Kidney epithelial cell (primary cell): ENCODE data around the gene MAPKAP1. TPM values are rescaled to one million over a fixed set of nuclear protein-coding genes. Genes with fewer than 3 reads are reported as not detected.
A peak's percentile ranks its signal among the peaks of the same experiment; 100 is the strongest.

ENCODE experiments used
- DNase-seq: peaks from one replicate; pipeline ENCODE4 v3.0.0-alpha.2; 2010; ENCODE audit warnings: low read depth
- H3K27me3 ChIP-seq: 2 replicates; pipeline ENCODE4 v1.6.0; 2011; ENCODE audit warnings: low read length; ENCODE audit not compliant: control insufficient read depth, insufficient read depth
- H3K36me3 ChIP-seq: 2 replicates; pipeline ENCODE4 v1.5.1; 2011; ENCODE audit warnings: low read length; ENCODE audit not compliant: control insufficient read depth, insufficient read depth
- H3K4me3 ChIP-seq: 2 replicates; pipeline ENCODE4 v1.5.1; 2011; ENCODE audit warnings: low read depth, mild to moderate bottlenecking, control low read depth, low read length
- CTCF ChIP-seq: IDR thresholded peaks from 2 replicates; pipeline ENCODE4 v1.5.1; 2011; ENCODE audit warnings: mild to moderate bottlenecking, moderate library complexity, low read length, control low read depth, inconsistent platforms; ENCODE audit not compliant: insufficient read depth, poor library complexity, severe bottlenecking
- total RNA-seq: library from RNA; depleted of rRNA; stranded (reverse); fragments of >200 nt; gene quantifications from 2 replicates; pipeline ENCODE4 v1.2.3, GENCODE V29; 2015

The MAPKAP1 gene
- total RNA-seq, 1 donor from 2014 or later = 101 TPM

DNA sequence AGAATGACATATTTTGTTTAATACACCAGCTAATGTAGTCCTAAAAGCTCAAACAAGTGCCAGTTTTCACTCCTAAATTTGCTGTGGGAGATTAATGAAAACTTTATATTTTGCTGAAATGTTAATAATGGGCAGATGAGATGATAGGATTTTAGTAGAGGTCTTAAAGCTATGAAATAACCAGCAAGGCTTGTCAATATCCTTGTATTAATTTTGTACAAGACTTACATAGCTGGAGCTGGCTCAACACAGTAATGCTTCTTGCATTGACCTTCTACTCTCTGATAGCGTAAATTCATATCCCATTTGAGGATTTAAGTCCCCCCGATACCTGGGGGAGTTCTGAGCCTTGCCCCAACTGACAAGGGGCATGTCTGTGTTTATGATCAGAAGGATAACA, 219.2 kb downstream of the MAPKAP1 start:
- H3K36me3 ChIP-seq = no peaks in the 10 kb centered on the region
- no peak for DNase-seq
- H3K4me3 ChIP-seq = no peak overlapping the region
- no peak for TF ChIP-seq CTCF
- H3K27me3 ChIP-seq = no peaks in the 10 kb centered on the region

GRCh38 chr9:125486576-125486975, 220.4 kb downstream of the MAPKAP1 start:
- Histone ChIP-seq H3K36me3 (no peaks in the 10 kb centered on the region), H3K27me3 (no peaks in the 10 kb centered on the region), H3K4me3 (no peak overlapping the region)
- TF ChIP-seq CTCF = no peak
- DNase-seq = no peak

DNA sequence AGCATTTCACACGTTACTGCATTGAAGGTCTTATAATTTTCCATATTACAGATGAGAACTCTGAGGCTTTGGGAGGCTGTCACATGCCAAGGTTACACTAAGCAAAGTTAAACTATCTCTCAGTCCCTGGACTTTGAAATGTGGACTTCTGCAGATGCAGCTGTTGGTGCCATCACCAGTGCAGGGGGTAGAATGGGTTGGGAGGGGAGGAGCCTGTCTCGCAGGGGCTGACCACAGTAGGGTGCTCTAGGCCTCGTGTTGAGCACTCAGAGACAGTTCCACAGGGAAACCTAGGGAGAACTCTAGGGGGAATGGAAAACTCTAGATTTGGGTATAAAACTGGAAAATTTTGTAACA, 220.9 kb downstream of the MAPKAP1 start:
- no peaks in the 10 kb centered on the region for H3K27me3 ChIP-seq
- DNase-seq = no peak
- H3K36me3 ChIP-seq = no peaks in the 10 kb centered on the region
- TF ChIP-seq CTCF = no peak
- no peak overlapping the region for H3K4me3 ChIP-seq

DNA sequence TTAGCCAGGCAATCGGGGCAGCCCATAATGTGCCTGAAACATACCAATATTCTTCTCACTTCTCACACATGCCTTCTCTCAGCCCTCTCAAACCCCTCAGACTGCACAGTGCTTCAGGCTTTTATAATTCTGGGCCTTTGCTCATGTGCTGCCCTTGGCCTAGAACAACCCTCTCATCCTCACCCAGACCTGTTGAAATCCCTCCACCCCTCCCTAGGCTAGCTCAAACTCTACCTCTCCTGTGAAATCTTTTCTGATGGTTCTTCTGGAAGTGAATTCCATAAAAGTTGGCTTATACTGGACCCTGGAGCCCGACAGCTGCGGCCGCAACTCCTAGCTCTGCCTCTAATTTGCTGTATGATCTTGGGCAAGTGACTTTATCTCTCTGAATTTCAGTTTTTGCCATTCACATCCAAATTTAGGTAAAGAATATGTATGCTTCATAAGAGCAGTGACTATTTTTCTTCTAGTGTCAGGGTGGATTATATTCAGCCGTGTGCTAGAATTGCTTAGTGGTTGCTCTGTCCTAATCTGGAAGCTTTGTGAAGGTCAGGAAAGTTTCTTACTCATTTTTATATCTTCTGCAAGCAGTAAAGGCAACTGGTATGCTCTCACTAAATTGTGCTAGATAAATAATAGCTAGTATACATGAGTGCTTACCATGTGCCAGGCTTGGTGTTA, 221.4 kb downstream of the MAPKAP1 start:
- no peaks in the 10 kb centered on the region for H3K27me3 ChIP-seq
- no peaks in the 10 kb centered on the region for H3K36me3 ChIP-seq
- TF ChIP-seq CTCF = no peak
- no peak overlapping the region for H3K4me3 ChIP-seq
- no peak for DNase-seq

DNA sequence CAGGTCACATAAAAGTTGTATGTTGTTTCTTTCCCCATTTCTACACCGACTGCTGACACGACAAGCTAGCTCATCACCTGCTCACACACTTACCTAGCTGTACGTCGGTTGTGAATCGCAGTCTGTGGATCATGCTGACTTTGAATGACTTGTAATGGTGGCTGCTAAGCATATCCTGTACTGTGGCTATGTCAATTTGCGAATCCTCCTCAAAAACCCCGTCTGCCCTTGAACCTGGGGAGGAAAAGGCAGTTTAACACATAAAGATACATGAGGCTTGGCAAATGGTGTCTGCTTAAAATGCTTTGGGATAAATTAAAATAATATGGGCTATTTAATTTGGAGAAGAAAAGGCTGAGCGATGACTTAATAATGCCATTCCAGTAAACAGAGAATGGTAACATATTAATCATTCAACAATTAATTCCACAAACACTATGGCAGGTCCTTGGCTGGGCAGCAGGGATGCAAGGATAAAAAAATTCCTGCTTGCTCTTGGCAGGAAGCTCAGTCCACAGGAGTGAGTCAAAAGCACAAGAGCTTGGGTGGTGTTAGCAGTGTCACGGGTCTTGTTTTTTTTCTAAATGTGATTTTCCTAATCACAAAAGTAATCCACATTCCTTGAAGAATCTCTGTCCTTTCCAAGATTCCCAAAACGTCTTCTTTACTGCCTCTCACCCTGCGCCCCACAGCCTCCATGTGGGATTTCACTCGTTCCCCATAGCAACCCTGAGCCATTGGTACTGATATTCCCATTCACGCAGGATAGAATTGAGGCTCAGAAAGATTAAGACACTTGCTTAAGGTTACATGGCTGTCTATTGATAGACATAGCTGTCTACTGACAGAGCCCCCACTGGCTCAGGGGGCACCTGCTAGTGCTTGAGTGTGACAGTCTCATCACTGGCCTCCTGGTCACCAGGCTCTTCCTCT, 222.4 kb downstream of the MAPKAP1 start:
- peak; percentile 58 for DNase-seq
- Histone ChIP-seq H3K4me3 (no peak overlapping the region), H3K27me3 (no peaks in the 10 kb centered on the region), H3K36me3 (no peaks in the 10 kb centered on the region)
- no peak for TF ChIP-seq CTCF

GRCh38 chr9:125483697-125484096, 223.3 kb downstream of the MAPKAP1 start:
- TF ChIP-seq CTCF = no peak
- H3K27me3 ChIP-seq = no peaks in the 10 kb centered on the region
- DNase-seq = no peak
- H3K4me3 ChIP-seq = no peak overlapping the region
- no peaks in the 10 kb centered on the region for H3K36me3 ChIP-seq
